ENCODE data around the gene GALM.
"Not testable (repeated sequence)": the region's sequence is repeated elsewhere in the genome, so short reads cannot be mapped to it uniquely, and the experiment has no call there.

Gene GALM

GRCh38 chr2:38709567-38710194 is 43.8 kb downstream of the GALM start:
- no peak for DNase-seq (ENCODE audit: low read depth in 2 of 2)

- DNase-seq (ENCODE audit: low read depth in 2 of 2): no peak
Measured at GRCh38 chr2:38711558-38711957, 45.6 kb downstream of the GALM start.

GRCh38 chr2:38712413-38712812 is 46.5 kb downstream of the GALM start:
- DNase-seq (ENCODE audit: low read depth in 2 of 2): no peak

- no peak for DNase-seq (ENCODE audit: low read depth in 2 of 2)
Measured at GRCh38 chr2:38712871-38713270, 47.0 kb downstream of the GALM start.

GRCh38 chr2:38713338-38713737 is 47.4 kb downstream of the GALM start:
- DNase-seq (ENCODE audit: low read depth in 2 of 2): no peak

- not testable (repeated sequence) for DNase-seq (ENCODE audit: low read depth in 2 of 2)
Measured at GRCh38 chr2:38714941-38715340, 49.0 kb downstream of the GALM start.

GRCh38 chr2:38716185-38716584 is 50.3 kb downstream of the GALM start:
- no peak for DNase-seq (ENCODE audit: low read depth in 2 of 2)

GRCh38 chr2:38718601-38719000 is 52.7 kb downstream of the GALM start:
- DNase-seq (ENCODE audit: low read depth in 2 of 2): no peak

GRCh38 chr2:38719706-38720105 is 53.8 kb downstream of the GALM start:
- no peak for DNase-seq (ENCODE audit: low read depth in 2 of 2)

- DNase-seq (ENCODE audit: low read depth in 2 of 2): no peak
Measured at GRCh38 chr2:38720613-38721241, 54.8 kb downstream of the GALM start.

GRCh38 chr2:38722271-38723061 is 56.6 kb downstream of the GALM start:
- DNase-seq (ENCODE audit: low read depth in 2 of 2): no peak

GRCh38 chr2:38723173-38723572 is 57.3 kb downstream of the GALM start:
- DNase-seq (ENCODE audit: low read depth in 2 of 2): no peak

- no peak for DNase-seq (ENCODE audit: low read depth in 2 of 2)
Measured at GRCh38 chr2:38727661-38728060, 61.7 kb downstream of the GALM start.

- no peak for DNase-seq (ENCODE audit: low read depth in 2 of 2)
Measured at GRCh38 chr2:38728694-38729093, 62.8 kb downstream of the GALM start.

- DNase-seq (ENCODE audit: low read depth in 2 of 2): no peak
Measured at GRCh38 chr2:38731090-38731489, 65.2 kb downstream of the GALM start.

GRCh38 chr2:38731684-38732221 is 65.8 kb downstream of the GALM start:
- DNase-seq (ENCODE audit: low read depth in 2 of 2): no peak

GRCh38 chr2:38733300-38733971 is 67.5 kb downstream of the GALM start:
- DNase-seq (ENCODE audit: low read depth in 2 of 2): no peak

GRCh38 chr2:38734299-38735058 is 68.6 kb downstream of the GALM start:
- no peak for DNase-seq (ENCODE audit: low read depth in 2 of 2)

GRCh38 chr2:38735999-38736320 is 70.0 kb downstream of the GALM start:
- no peak for DNase-seq (ENCODE audit: low read depth in 2 of 2)

- not testable (repeated sequence) for DNase-seq (ENCODE audit: low read depth in 2 of 2)
Measured at GRCh38 chr2:38737000-38737698, 71.2 kb downstream of the GALM start.

- DNase-seq (ENCODE audit: low read depth in 2 of 2): no peak
Measured at GRCh38 chr2:38737925-38738324, 72.0 kb downstream of the GALM start.

Data from stimulated activated CD8-positive, alpha-beta memory T cell treated with anti-CD3 and anti-CD28 coated beads, Interleukin-7, amount 100 ng/mL, for 1 hour (primary cell).